NCI-H128 (cell line): ENCODE measurements around the gene CTDSP2.
A peak's percentile ranks its signal among the peaks of the same experiment; 100 is the strongest.
"Not testable (repeated sequence)": the region's sequence is repeated elsewhere in the genome, so short reads cannot be mapped to it uniquely, and the experiment has no call there.

Experiments used
- DNase-seq: peaks from one replicate; lab custom pipeline; 2025; ENCODE audit not compliant: unreplicated experiment; lab: John Stamatoyannopoulos, UW

Gene CTDSP2

GRCh38 chr12:57846577-57847319 lies at the start of gene CTDSP2:
Gene CTDSP2, minus strand, starts transcription at chr12:57846729. Its CDS starts 294 bp downstream, at chr12:57846435.
- peak; percentile 90 for DNase-seq

- no peak for DNase-seq
These were observed 49.5 kb upstream of the CTDSP2 start for GRCh38 chr12:57896115-57896433.

GRCh38 chr12:57895389-57896114 lies 49.0 kb upstream of the CTDSP2 start:
- DNase-seq = no peak

GRCh38 chr12:57894399-57895292 lies 48.1 kb upstream of the CTDSP2 start:
- no peak for DNase-seq

- no peak for DNase-seq
These were observed 47.2 kb upstream of the CTDSP2 start for GRCh38 chr12:57893431-57894353.

GRCh38 chr12:57892232-57892972 lies 45.9 kb upstream of the CTDSP2 start:
- DNase-seq = no peak

- DNase-seq = no peak
These were observed 45.2 kb upstream of the CTDSP2 start for GRCh38 chr12:57891542-57892228.

- DNase-seq = no peak
These were observed 43.9 kb upstream of the CTDSP2 start for GRCh38 chr12:57890191-57891115.

- no peak for DNase-seq
These were observed 43.0 kb upstream of the CTDSP2 start for GRCh38 chr12:57889500-57889989.

GRCh38 chr12:57888409-57889157 lies 42.1 kb upstream of the CTDSP2 start:
- DNase-seq = peak; percentile 68

- DNase-seq = no peak
These were observed 41.3 kb upstream of the CTDSP2 start for GRCh38 chr12:57887631-57888408.

GRCh38 chr12:57886964-57887363 lies 40.4 kb upstream of the CTDSP2 start:
- DNase-seq = not testable (repeated sequence)

GRCh38 chr12:57886542-57886941 lies 40.0 kb upstream of the CTDSP2 start:
- no peak for DNase-seq

- no peak for DNase-seq
These were observed 38.7 kb upstream of the CTDSP2 start for GRCh38 chr12:57885207-57885606.

- no peak for DNase-seq
These were observed 37.2 kb upstream of the CTDSP2 start for GRCh38 chr12:57883700-57884099.

- DNase-seq = no peak
These were observed 36.5 kb upstream of the CTDSP2 start for GRCh38 chr12:57883057-57883456.

- DNase-seq = no peak
These were observed 36.0 kb upstream of the CTDSP2 start for GRCh38 chr12:57882575-57882974.
